ENCODE results near the gene LMO1. TPM values are rescaled to one million over a fixed set of nuclear protein-coding genes. Genes with fewer than 3 reads are reported as not detected.

Gene LMO1
- polyA plus RNA-seq, 1 of the 3 experiments (the other 2 are of a cell fraction), result 0.12 TPM

DNA sequence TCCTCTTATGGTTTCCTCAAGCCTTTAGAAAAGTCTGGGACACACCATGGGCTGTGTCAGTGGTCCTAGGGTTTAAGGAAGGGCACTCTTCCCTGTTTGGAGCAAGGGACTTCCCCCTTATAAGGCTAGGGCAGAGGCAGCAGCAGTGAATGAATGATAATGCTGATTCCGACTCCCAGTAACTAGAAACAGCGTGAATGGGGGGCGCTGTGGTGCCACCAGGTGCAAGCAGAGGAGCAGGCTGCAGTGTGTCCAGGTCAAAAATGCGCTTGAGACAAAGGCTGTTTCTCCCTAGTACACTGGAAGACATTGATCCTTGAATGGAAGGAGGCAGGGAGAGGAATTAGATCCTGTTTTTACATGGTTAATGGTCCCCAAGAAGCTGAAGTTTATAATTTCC lies 83.2 kb downstream of the LMO1 start:
- ChIA-PET POLR2A (no interaction called here), CTCF (interaction anchor here (0.6 to 2.2 kb wide), 3 partner anchors 8 to 174 kb away, joined by 3 to 11 read pairs (median 3); no protein-coding TSS in a partner anchor)
- DNase-seq, result no peak
- Histone ChIP-seq H3F3A (replicated peaks; ENCODE audit: insufficient read depth) (no peaks in the 10 kb centered on the region), H3K4me2 (no peak overlapping the region), H3K9me3 (no peaks in the 10 kb centered on the region), H3K4me3 (ENCODE audit: low read depth in 2 of 2, low read length in 1 of 2) (no peak overlapping the region), H3K27me3 (ENCODE audit: insufficient read depth) (peaks cover 5% of the 10 kb centered on the region; the same call in 1 of the 2 replicates), H4K20me1 (ENCODE audit: insufficient read depth) (no peaks in the 10 kb centered on the region), H3K4me1 (ENCODE audit: control insufficient read depth in 1 of 2, insufficient read depth in 2 of 2, low read depth in 1 of 2, low read length in 1 of 2) (no peaks in the 10 kb centered on the region; a peak in 1 of 4 replicates), H3K36me3 (replicated peaks in 1 of 2; ENCODE audit: control insufficient read depth in 1 of 2, insufficient read depth in 2 of 2, low read length in 1 of 2) (no peaks in the 10 kb centered on the region), H3K79me2 (ENCODE audit: insufficient read depth) (no peaks in the 10 kb centered on the region), H3K27ac (ENCODE audit: low read depth in 2 of 2, low read length in 1 of 2) (no peak overlapping the region), H3K9ac (no peak overlapping the region), H3K9me2 (no peaks in the 10 kb centered on the region), H2AFZ (ENCODE audit: low read depth) (no peak overlapping the region)
- WGBS (ENCODE audit: low lambda C conversion rate), result 65% methylated on average over 4 of the region's 4 CpGs
- no peak for TF ChIP-seq GABPA (IDR thresholded peaks at IDR 0.05; ENCODE audit: low read depth)
- no peak for TF ChIP-seq TEAD4 (IDR thresholded peaks at IDR 0.05; ENCODE audit: borderline replicate concordance, insufficient read depth)
- TF ChIP-seq, protein P1, sequence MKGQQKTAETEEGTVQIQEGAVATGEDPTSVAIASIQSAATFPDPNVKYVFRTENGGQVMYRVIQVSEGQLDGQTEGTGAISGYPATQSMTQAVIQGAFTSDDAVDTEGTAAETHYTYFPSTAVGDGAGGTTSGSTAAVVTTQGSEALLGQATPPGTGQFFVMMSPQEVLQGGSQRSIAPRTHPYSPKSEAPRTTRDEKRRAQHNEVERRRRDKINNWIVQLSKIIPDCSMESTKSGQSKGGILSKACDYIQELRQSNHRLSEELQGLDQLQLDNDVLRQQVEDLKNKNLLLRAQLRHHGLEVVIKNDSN (IDR thresholded peaks at IDR 0.05; ENCODE audit: borderline replicate concordance, low read depth), result no peak
- TF ChIP-seq, protein P2, sequence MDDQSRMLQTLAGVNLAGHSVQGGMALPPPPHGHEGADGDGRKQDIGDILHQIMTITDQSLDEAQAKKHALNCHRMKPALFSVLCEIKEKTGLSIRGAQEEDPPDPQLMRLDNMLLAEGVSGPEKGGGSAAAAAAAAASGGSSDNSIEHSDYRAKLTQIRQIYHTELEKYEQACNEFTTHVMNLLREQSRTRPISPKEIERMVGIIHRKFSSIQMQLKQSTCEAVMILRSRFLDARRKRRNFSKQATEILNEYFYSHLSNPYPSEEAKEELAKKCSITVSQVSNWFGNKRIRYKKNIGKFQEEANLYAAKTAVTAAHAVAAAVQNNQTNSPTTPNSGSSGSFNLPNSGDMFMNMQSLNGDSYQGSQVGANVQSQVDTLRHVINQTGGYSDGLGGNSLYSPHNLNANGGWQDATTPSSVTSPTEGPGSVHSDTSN (IDR thresholded peaks at IDR 0.05), result no peak
- no peak for TF ChIP-seq RXRA (IDR thresholded peaks at IDR 0.05; ENCODE audit: borderline replicate concordance, low read depth)

DNA sequence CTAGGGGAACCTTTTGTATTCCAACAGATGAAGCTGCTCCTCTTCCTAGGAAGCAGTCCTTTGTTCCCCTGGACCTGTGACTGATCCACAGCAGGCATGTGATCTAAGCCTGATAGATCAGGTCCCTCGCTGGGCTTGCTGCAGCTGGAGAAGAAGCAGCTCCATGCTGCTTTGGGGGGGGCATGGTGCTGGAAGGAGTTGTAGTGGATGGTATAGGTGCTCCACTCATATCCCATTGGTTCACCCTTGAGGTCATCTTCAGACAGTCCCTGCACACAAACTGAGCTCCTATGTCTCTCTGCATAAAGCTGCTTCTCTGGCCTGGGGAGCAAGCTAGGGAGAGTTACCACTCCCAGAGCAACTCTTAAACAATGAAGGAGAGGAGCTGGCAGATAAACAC lies 85.4 kb downstream of the LMO1 start:
- Histone ChIP-seq H3F3A (replicated peaks; ENCODE audit: insufficient read depth) (no peaks in the 10 kb centered on the region), H3K9me2 (no peaks in the 10 kb centered on the region), H3K36me3 (replicated peaks in 1 of 2; ENCODE audit: control insufficient read depth in 1 of 2, insufficient read depth in 2 of 2, low read length in 1 of 2) (no peaks in the 10 kb centered on the region), H4K20me1 (ENCODE audit: insufficient read depth) (no peaks in the 10 kb centered on the region), H3K9me3 (no peaks in the 10 kb centered on the region), H3K27ac (ENCODE audit: low read depth in 2 of 2, low read length in 1 of 2) (no peak overlapping the region), H2AFZ (ENCODE audit: low read depth) (no peak overlapping the region), H3K4me2 (no peak overlapping the region), H3K27me3 (ENCODE audit: insufficient read depth) (peaks cover 5% of the 10 kb centered on the region; the same call in 1 of the 2 replicates), H3K4me1 (ENCODE audit: control insufficient read depth in 1 of 2, insufficient read depth in 2 of 2, low read depth in 1 of 2, low read length in 1 of 2) (no peaks in the 10 kb centered on the region; a peak in 1 of 4 replicates), H3K4me3 (ENCODE audit: low read depth in 2 of 2, low read length in 1 of 2) (no peak overlapping the region), H3K79me2 (ENCODE audit: insufficient read depth) (no peaks in the 10 kb centered on the region), H3K9ac (no peak overlapping the region)
- POLR2A ChIA-PET, result no interaction called here
- CTCF ChIA-PET, result interaction anchor here (0.9 to 2.5 kb wide), 5 partner anchors 10 to 386 kb away, joined by 3 to 15 read pairs (median 5); partner anchors contain the start of genes EIF3F and RIC3
- WGBS (ENCODE audit: low lambda C conversion rate), result 14% methylated on average over 1 of the region's 1 CpG
- DNase-seq, result no peak
- TF ChIP-seq, protein P2 (IDR thresholded peaks at IDR 0.05), result no peak
- TF ChIP-seq, protein P3, sequence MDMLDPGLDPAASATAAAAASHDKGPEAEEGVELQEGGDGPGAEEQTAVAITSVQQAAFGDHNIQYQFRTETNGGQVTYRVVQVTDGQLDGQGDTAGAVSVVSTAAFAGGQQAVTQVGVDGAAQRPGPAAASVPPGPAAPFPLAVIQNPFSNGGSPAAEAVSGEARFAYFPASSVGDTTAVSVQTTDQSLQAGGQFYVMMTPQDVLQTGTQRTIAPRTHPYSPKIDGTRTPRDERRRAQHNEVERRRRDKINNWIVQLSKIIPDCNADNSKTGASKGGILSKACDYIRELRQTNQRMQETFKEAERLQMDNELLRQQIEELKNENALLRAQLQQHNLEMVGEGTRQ (IDR thresholded peaks at IDR 0.05; ENCODE audit: borderline replicate concordance, low read depth, low read length), result no peak
- no peak for TF ChIP-seq MEF2A (IDR thresholded peaks at IDR 0.05; ENCODE audit: borderline replicate concordance, low read depth)
